Keratinocyte (primary cell): ENCODE data around the gene ULK4. TPM values are rescaled to one million over a fixed set of nuclear protein-coding genes. Genes with fewer than 3 reads are reported as not detected.

Source experiments
- DNase-seq: peaks from one replicate; pipeline ENCODE4 v3.0.0-alpha.2; 2011; ENCODE audit warnings: low read depth, missing footprints, low spot score
- FAIRE-seq: peaks from 2 replicates; lab custom pipeline; 2011; peaks lifted over from hg19 to GRCh38; lab: Jason Lieb, UNC
- H2AFZ ChIP-seq: 2 replicates; pipeline ENCODE4 v1.6.0; 2012; ENCODE audit warnings: low read length, control low read depth, inconsistent platforms; ENCODE audit not compliant: control insufficient read depth
- H3K27ac ChIP-seq: 2 replicates; pipeline ENCODE4 v1.5.1; 2011; ENCODE audit warnings: low read length; ENCODE audit not compliant: control insufficient read depth, insufficient read depth
- H3K27me3 ChIP-seq: 3 replicates; pipeline ENCODE4 v1.6.0; 2011; ENCODE audit warnings: low read length; ENCODE audit not compliant: control insufficient read depth, insufficient read depth; ENCODE audit errors: extremely low read depth
- H3K36me3 ChIP-seq, 2 experiments: 2 replicates in 1 of 2; 3 replicates in 1 of 2; pipeline ENCODE4 v1.5.1; 2011; ENCODE audit warnings: low read length in 2 of 2, mild to moderate bottlenecking in 1 of 2; ENCODE audit not compliant: control insufficient read depth in 2 of 2, insufficient read depth in 2 of 2; ENCODE audit errors: extremely low read depth in 1 of 2
- H3K4me1 ChIP-seq: 3 replicates; pipeline ENCODE4 v1.5.1; 2011; ENCODE audit warnings: low read length; ENCODE audit not compliant: control insufficient read depth, insufficient read depth; ENCODE audit errors: extremely low read depth
- H3K4me2 ChIP-seq: 3 replicates; pipeline ENCODE4 v1.6.0; 2011; ENCODE audit warnings: low read depth, low read length; ENCODE audit not compliant: control insufficient read depth, insufficient read depth; ENCODE audit errors: extremely low read depth
- H3K4me3 ChIP-seq, 3 experiments: fragments of 200-600 bp in 1 of 3; sonication (generic) in 1 of 3; 2 replicates in 2 of 3; 3 replicates in 1 of 3; pipeline ENCODE4 v1.5.1; 2011 to 2016; ENCODE audit warnings: low read length in 3 of 3, mild to moderate bottlenecking in 3 of 3, control low read depth in 2 of 3, inconsistent platforms in 1 of 3, low read depth in 1 of 3, mixed read lengths in 1 of 3, mixed run types in 1 of 3, moderate library complexity in 1 of 3; ENCODE audit not compliant: control insufficient read depth in 2 of 3, insufficient read depth in 2 of 3; ENCODE audit errors: extremely low read depth in 1 of 3
- H3K79me2 ChIP-seq: 2 replicates; pipeline ENCODE4 v1.6.0; 2012; ENCODE audit warnings: low read length; ENCODE audit not compliant: control insufficient read depth, insufficient read depth
- H3K9ac ChIP-seq: 3 replicates; pipeline ENCODE4 v1.6.0; 2011; ENCODE audit warnings: low read length; ENCODE audit not compliant: control insufficient read depth, insufficient read depth; ENCODE audit errors: extremely low read depth
- H3K9me1 ChIP-seq: 3 replicates; pipeline ENCODE4 v1.6.0; 2011; ENCODE audit warnings: low read length; ENCODE audit not compliant: control insufficient read depth, insufficient read depth; ENCODE audit errors: extremely low read depth
- H3K9me3 ChIP-seq: 2 replicates; pipeline ENCODE4 v1.5.1; 2012; ENCODE audit warnings: low read depth, low read length; ENCODE audit not compliant: control insufficient read depth
- H4K20me1 ChIP-seq: 3 replicates; pipeline ENCODE4 v1.6.0; 2011; ENCODE audit warnings: low read length; ENCODE audit not compliant: control insufficient read depth, insufficient read depth; ENCODE audit errors: extremely low read depth
- EZH2 ChIP-seq: IDR thresholded peaks from one replicate; pipeline ENCODE4 v1.6.1; 2012; ENCODE audit warnings: inconsistent platforms, mild to moderate bottlenecking, low read length, moderate library complexity
- dilution Hi-C: fragments of 300-500 bp; cut with MboI; formaldehyde crosslinking; loops from one replicate; pipeline ENCODE4 v1.7.0; 2020; ENCODE audit warnings: low sequenced_read_pairs; ENCODE audit not compliant: extremely low pct_ligation_motif_present
- polyA plus RNA-seq, 5 experiments: library from polyadenylated mRNA; depleted of rRNA in 3 of 5; stranded (reverse) in 3 of 5; stranded (forward) in 1 of 5; unstranded in 1 of 5; fragments of >200 nt; gene quantifications; 1 replicate in 1 of 5; 2 replicates in 3 of 5; 3 replicates in 1 of 5; pipeline versions ENCODE4 v1.2.1 to v1.2.3, GENCODE V29; 2011 to 2012; ENCODE audit warnings: missing spikeins in 2 of 5, low read depth in 1 of 5, low replicate concordance in 1 of 5
- TF ChIP-seq, protein P1 (sequence below), 3 experiments: IDR thresholded peaks in 1 of 3; conservative IDR thresholded peaks in 1 of 3; optimal IDR thresholded peaks in 1 of 3; 2 replicates in 2 of 3; 3 replicates in 1 of 3; pipeline versions ENCODE3 to v1.5.1; 2011; ENCODE audit warnings: low read length in 3 of 3, mild to moderate bottlenecking in 3 of 3, moderate library complexity in 2 of 3, control low read depth in 1 of 3, inconsistent platforms in 1 of 3; ENCODE audit not compliant: insufficient read depth in 2 of 3; ENCODE audit errors: extremely low read depth in 1 of 3

Gene ULK4
- polyA plus RNA-seq, 1 donor (not counting 4 experiments of a cell fraction or from before 2014, with no cell fraction given) = 6.1 TPM

DNA sequence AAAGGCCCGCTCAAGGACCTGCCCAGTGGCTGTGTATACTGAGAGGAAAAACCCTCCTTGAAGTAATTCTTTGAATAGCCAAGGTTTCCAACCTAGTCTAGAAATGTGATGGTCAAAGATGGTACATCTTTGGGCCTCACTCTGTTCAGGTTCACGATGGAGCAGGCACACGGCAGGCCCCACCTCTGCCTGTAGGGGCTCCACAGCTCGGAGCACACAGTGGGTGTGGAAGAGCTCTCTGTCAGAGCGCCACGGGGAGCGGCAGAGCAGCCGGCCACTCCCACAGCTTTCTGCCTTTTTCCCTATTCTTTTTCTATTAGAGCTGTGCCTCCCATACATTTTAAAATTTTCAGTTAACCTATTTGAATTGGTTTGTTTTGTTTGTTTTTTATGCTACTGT lies 673.1 kb downstream of the ULK4 start:
- DNase-seq (no peak), FAIRE-seq (no peak)
- H3K4me2 ChIP-seq = no peak overlapping the region
- no peaks in the 10 kb centered on the region for H3K4me1 ChIP-seq
- no peak overlapping the region for H3K9ac ChIP-seq
- no peaks in the 10 kb centered on the region for H4K20me1 ChIP-seq
- dilution Hi-C loops = no loop called here
- H3K27ac ChIP-seq = no peak overlapping the region
- H2AFZ ChIP-seq = no peak overlapping the region
- no peaks in the 10 kb centered on the region for H3K9me3 ChIP-seq
- no peak overlapping the region for H3K4me3 ChIP-seq
- no peaks in the 10 kb centered on the region for H3K79me2 ChIP-seq
- no peaks in the 10 kb centered on the region for H3K27me3 ChIP-seq
- TF ChIP-seq, protein P1, sequence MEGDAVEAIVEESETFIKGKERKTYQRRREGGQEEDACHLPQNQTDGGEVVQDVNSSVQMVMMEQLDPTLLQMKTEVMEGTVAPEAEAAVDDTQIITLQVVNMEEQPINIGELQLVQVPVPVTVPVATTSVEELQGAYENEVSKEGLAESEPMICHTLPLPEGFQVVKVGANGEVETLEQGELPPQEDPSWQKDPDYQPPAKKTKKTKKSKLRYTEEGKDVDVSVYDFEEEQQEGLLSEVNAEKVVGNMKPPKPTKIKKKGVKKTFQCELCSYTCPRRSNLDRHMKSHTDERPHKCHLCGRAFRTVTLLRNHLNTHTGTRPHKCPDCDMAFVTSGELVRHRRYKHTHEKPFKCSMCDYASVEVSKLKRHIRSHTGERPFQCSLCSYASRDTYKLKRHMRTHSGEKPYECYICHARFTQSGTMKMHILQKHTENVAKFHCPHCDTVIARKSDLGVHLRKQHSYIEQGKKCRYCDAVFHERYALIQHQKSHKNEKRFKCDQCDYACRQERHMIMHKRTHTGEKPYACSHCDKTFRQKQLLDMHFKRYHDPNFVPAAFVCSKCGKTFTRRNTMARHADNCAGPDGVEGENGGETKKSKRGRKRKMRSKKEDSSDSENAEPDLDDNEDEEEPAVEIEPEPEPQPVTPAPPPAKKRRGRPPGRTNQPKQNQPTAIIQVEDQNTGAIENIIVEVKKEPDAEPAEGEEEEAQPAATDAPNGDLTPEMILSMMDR (optimal IDR thresholded peaks at IDR 0.05 in 1 of 3, IDR thresholded peaks at IDR 0.05 in 1 of 3, conservative IDR thresholded peaks at IDR 0.05 in 1 of 3; ENCODE audit: extremely low read depth in 1 of 3, insufficient read depth in 2 of 3, low read length in 3 of 3) = no peak
- no peak for TF ChIP-seq EZH2
- no peaks in the 10 kb centered on the region for H3K36me3 ChIP-seq
- no peaks in the 10 kb centered on the region for H3K9me1 ChIP-seq

DNA sequence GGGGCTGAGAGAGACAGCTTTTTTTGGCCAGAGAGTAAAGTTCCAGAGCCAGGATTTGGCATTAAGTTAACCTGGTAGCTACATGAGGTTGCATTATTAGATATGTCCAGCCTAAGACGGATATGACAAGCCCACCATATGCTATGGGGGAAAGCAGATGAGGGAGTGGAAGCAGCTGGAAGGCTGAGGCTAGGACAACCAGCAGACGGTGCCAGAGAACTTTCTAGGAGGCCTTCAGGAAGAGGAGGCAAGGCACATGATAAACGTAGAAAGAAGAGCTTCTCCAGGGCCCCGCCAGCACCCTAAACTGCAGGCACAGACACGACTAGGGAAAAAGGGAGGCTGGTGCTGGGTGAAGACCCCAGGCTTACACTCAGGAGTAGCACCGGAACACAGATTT lies 675.6 kb downstream of the ULK4 start:
- H3K9me1 ChIP-seq = no peaks in the 10 kb centered on the region
- FAIRE-seq = no peak
- TF ChIP-seq, protein P1 (optimal IDR thresholded peaks at IDR 0.05 in 1 of 3, IDR thresholded peaks at IDR 0.05 in 1 of 3, conservative IDR thresholded peaks at IDR 0.05 in 1 of 3; ENCODE audit: extremely low read depth in 1 of 3, insufficient read depth in 2 of 3, low read length in 3 of 3) = no peak
- no peak for TF ChIP-seq EZH2
- H3K9ac ChIP-seq = no peak overlapping the region
- H4K20me1 ChIP-seq = no peaks in the 10 kb centered on the region
- H3K36me3 ChIP-seq = no peaks in the 10 kb centered on the region
- no peak overlapping the region for H3K4me2 ChIP-seq
- H3K4me1 ChIP-seq = no peaks in the 10 kb centered on the region
- H3K27ac ChIP-seq = no peak overlapping the region
- dilution Hi-C loops = no loop called here
- no peak overlapping the region for H2AFZ ChIP-seq
- H3K27me3 ChIP-seq = no peaks in the 10 kb centered on the region
- no peaks in the 10 kb centered on the region for H3K79me2 ChIP-seq
- no peaks in the 10 kb centered on the region for H3K9me3 ChIP-seq
- no peak for DNase-seq
- H3K4me3 ChIP-seq = no peak overlapping the region
